ENCODE data around the gene CNTRL. TPM values are rescaled to one million over a fixed set of nuclear protein-coding genes. Genes with fewer than 3 reads are reported as not detected.
"Not testable (repeated sequence)": the region's sequence is repeated elsewhere in the genome, so short reads cannot be mapped to it uniquely, and the experiment has no call there.

CNTRL gene
- polyA plus RNA-seq, 4 donors: 1.9 to 14.4 (median 4.5) TPM

- 85 to 91% (median 90%) methylated on average over 5 of the region's 5 CpGs for WGBS, 3 donors
- no peak overlapping the region for H3K27ac ChIP-seq (ENCODE audit: low read depth in 1 of 3, low read length in 2 of 3)
- FAIRE-seq: no peak
Measured at GRCh38 chr9:121171236-121171635, 96.5 kb downstream of the CNTRL start.

GRCh38 chr9:121172726-121173487 is 98.2 kb downstream of the CNTRL start:
- DNase-seq: no peak
- peaks cover 7 to 38% (median 21%) of the 10 kb centered on the region in 3 donors for H3K36me3 ChIP-seq (ENCODE audit: control insufficient read depth in 3 of 3, insufficient read depth in 2 of 3, low read depth in 1 of 3, low read length in 3 of 3)
- FAIRE-seq: no peak
- 87 to 100% (median 90%) methylated on average over 1 of the region's 1 CpG for WGBS, 3 donors
- H3K9me3 ChIP-seq (ENCODE audit: control insufficient read depth in 2 of 2, insufficient read depth in 1 of 2, low read depth in 1 of 2, low read length in 1 of 2): no peaks in the 10 kb centered on the region
- peaks cover 0 to 2% (median 0%) of the 10 kb centered on the region in 3 donors for H3K4me1 ChIP-seq (ENCODE audit: control insufficient read depth in 3 of 3, insufficient read depth in 2 of 3, low read depth in 1 of 3, low read length in 2 of 3)
- no peak overlapping the region for H3K27ac ChIP-seq (ENCODE audit: low read depth in 1 of 3, low read length in 2 of 3)
- H3K27me3 ChIP-seq (ENCODE audit: control insufficient read depth in 3 of 3, insufficient read depth in 3 of 3, low read length in 3 of 3): no peaks in the 10 kb centered on the region
- H3K4me3 ChIP-seq (ENCODE audit: low read depth in 1 of 3, low read length in 3 of 3): no peak overlapping the region

More at GRCh38 chr9:121171236-121171635, 96.5 kb downstream of the CNTRL start:
- Histone ChIP-seq H3K27me3 (ENCODE audit: control insufficient read depth in 3 of 3, insufficient read depth in 3 of 3, low read length in 3 of 3) (no peaks in the 10 kb centered on the region), H3K4me1 (ENCODE audit: control insufficient read depth in 3 of 3, insufficient read depth in 2 of 3, low read depth in 1 of 3, low read length in 2 of 3) (no peaks in the 10 kb centered on the region), H3K4me3 (ENCODE audit: low read depth in 1 of 3, low read length in 3 of 3) (no peak overlapping the region), H3K36me3 (ENCODE audit: control insufficient read depth in 3 of 3, insufficient read depth in 2 of 3, low read depth in 1 of 3, low read length in 3 of 3) (peaks cover 13 to 43% (median 21%) of the 10 kb centered on the region in 3 donors), H3K9me3 (ENCODE audit: control insufficient read depth in 2 of 2, insufficient read depth in 1 of 2, low read depth in 1 of 2, low read length in 1 of 2) (no peaks in the 10 kb centered on the region)
- no peak for DNase-seq

GRCh38 chr9:121173501-121173900 is 98.7 kb downstream of the CNTRL start:
- H3K36me3 ChIP-seq (ENCODE audit: control insufficient read depth in 3 of 3, insufficient read depth in 2 of 3, low read depth in 1 of 3, low read length in 3 of 3): peaks cover 7 to 34% (median 18%) of the 10 kb centered on the region in 3 donors
- WGBS, 3 donors: 93 to 98% (median 96%) methylated on average over 7 of the region's 7 CpGs

GRCh38 chr9:121178676-121179372 is 104.1 kb downstream of the CNTRL start:
- H3K4me1 ChIP-seq (ENCODE audit: control insufficient read depth in 3 of 3, insufficient read depth in 2 of 3, low read depth in 1 of 3, low read length in 2 of 3): peaks cover 0 to 16% (median 0%) of the 10 kb centered on the region in 3 donors
- FAIRE-seq (no peak), DNase-seq (peak; percentile 36 to 78)
- H3K36me3 ChIP-seq (ENCODE audit: control insufficient read depth in 3 of 3, insufficient read depth in 2 of 3, low read depth in 1 of 3, low read length in 3 of 3): peaks cover 4 to 12% (median 7%) of the 10 kb centered on the region in 3 donors
- no peaks in the 10 kb centered on the region for H3K27me3 ChIP-seq (ENCODE audit: control insufficient read depth in 3 of 3, insufficient read depth in 3 of 3, low read length in 3 of 3)
- 30 to 67% (median 42%) methylated on average over 6 of the region's 6 CpGs for WGBS, 3 donors
- H3K9me3 ChIP-seq (ENCODE audit: control insufficient read depth in 2 of 2, insufficient read depth in 1 of 2, low read depth in 1 of 2, low read length in 1 of 2): no peaks in the 10 kb centered on the region
- H3K27ac ChIP-seq (ENCODE audit: low read depth in 1 of 3, low read length in 2 of 3): peak overlapping the region in 1 of 3 donors; percentile 75
- H3K4me3 ChIP-seq (ENCODE audit: low read depth in 1 of 3, low read length in 3 of 3): no peak overlapping the region

More at GRCh38 chr9:121173501-121173900, 98.7 kb downstream of the CNTRL start:
- peaks cover 0 to 6% (median 0%) of the 10 kb centered on the region in 3 donors for H3K4me1 ChIP-seq (ENCODE audit: control insufficient read depth in 3 of 3, insufficient read depth in 2 of 3, low read depth in 1 of 3, low read length in 2 of 3)
- H3K27me3 ChIP-seq (ENCODE audit: control insufficient read depth in 3 of 3, insufficient read depth in 3 of 3, low read length in 3 of 3): no peaks in the 10 kb centered on the region
- H3K27ac ChIP-seq (ENCODE audit: low read depth in 1 of 3, low read length in 2 of 3): no peak overlapping the region
- no peak overlapping the region for H3K4me3 ChIP-seq (ENCODE audit: low read depth in 1 of 3, low read length in 3 of 3)
- H3K9me3 ChIP-seq (ENCODE audit: control insufficient read depth in 2 of 2, insufficient read depth in 1 of 2, low read depth in 1 of 2, low read length in 1 of 2): no peaks in the 10 kb centered on the region
- no peak for FAIRE-seq
- no peak for DNase-seq

GRCh38 chr9:121179373-121179721 is 104.6 kb downstream of the CNTRL start:
- H3K27me3 ChIP-seq (ENCODE audit: control insufficient read depth in 3 of 3, insufficient read depth in 3 of 3, low read length in 3 of 3); DNase-seq; H3K4me3 ChIP-seq (ENCODE audit: low read depth in 1 of 3, low read length in 3 of 3); H3K9me3 ChIP-seq (ENCODE audit: control insufficient read depth in 2 of 2, insufficient read depth in 1 of 2, low read depth in 1 of 2, low read length in 1 of 2): not testable (repeated sequence)
- Histone ChIP-seq H3K27ac (ENCODE audit: low read depth in 1 of 3, low read length in 2 of 3) (peak overlapping the region in 1 of 3 donors; percentile 68), H3K36me3 (ENCODE audit: control insufficient read depth in 3 of 3, insufficient read depth in 2 of 3, low read depth in 1 of 3, low read length in 3 of 3) (peaks cover 4 to 12% (median 4%) of the 10 kb centered on the region in 3 donors), H3K4me1 (ENCODE audit: control insufficient read depth in 3 of 3, insufficient read depth in 2 of 3, low read depth in 1 of 3, low read length in 2 of 3) (peaks cover 0 to 18% (median 0%) of the 10 kb centered on the region in 3 donors)
- WGBS, 3 donors: 78 to 87% (median 79%) methylated on average over 1 of the region's 1 CpG
- peak; percentile 5 for FAIRE-seq

- DNase-seq (no peak), FAIRE-seq (no peak)
- H3K4me3 ChIP-seq (ENCODE audit: low read depth in 1 of 3, low read length in 3 of 3): no peak overlapping the region
- peaks cover 0 to 18% (median 0%) of the 10 kb centered on the region in 3 donors for H3K4me1 ChIP-seq (ENCODE audit: control insufficient read depth in 3 of 3, insufficient read depth in 2 of 3, low read depth in 1 of 3, low read length in 2 of 3)
- no peaks in the 10 kb centered on the region for H3K9me3 ChIP-seq (ENCODE audit: control insufficient read depth in 2 of 2, insufficient read depth in 1 of 2, low read depth in 1 of 2, low read length in 1 of 2)
- WGBS, 3 donors: 80 to 83% (median 80%) methylated on average over 3 of the region's 3 CpGs
- no peaks in the 10 kb centered on the region for H3K27me3 ChIP-seq (ENCODE audit: control insufficient read depth in 3 of 3, insufficient read depth in 3 of 3, low read length in 3 of 3)
- H3K36me3 ChIP-seq (ENCODE audit: control insufficient read depth in 3 of 3, insufficient read depth in 2 of 3, low read depth in 1 of 3, low read length in 3 of 3): peaks cover 2 to 10% (median 4%) of the 10 kb centered on the region in 3 donors
- no peak overlapping the region for H3K27ac ChIP-seq (ENCODE audit: low read depth in 1 of 3, low read length in 2 of 3)
Measured at GRCh38 chr9:121179930-121180681, 105.4 kb downstream of the CNTRL start.

GRCh38 chr9:121182101-121182836 is 107.5 kb downstream of the CNTRL start:
- WGBS, 3 donors: 79 to 91% (median 85%) methylated on average over 3 of the region's 3 CpGs
- Histone ChIP-seq H3K9me3 (ENCODE audit: control insufficient read depth in 2 of 2, insufficient read depth in 1 of 2, low read depth in 1 of 2, low read length in 1 of 2) (no peaks in the 10 kb centered on the region), H3K4me3 (ENCODE audit: low read depth in 1 of 3, low read length in 3 of 3) (no peak overlapping the region), H3K27ac (ENCODE audit: low read depth in 1 of 3, low read length in 2 of 3) (no peak overlapping the region), H3K4me1 (ENCODE audit: control insufficient read depth in 3 of 3, insufficient read depth in 2 of 3, low read depth in 1 of 3, low read length in 2 of 3) (peaks cover 0 to 15% (median 2%) of the 10 kb centered on the region in 3 donors), H3K27me3 (ENCODE audit: control insufficient read depth in 3 of 3, insufficient read depth in 3 of 3, low read length in 3 of 3) (no peaks in the 10 kb centered on the region), H3K36me3 (ENCODE audit: control insufficient read depth in 3 of 3, insufficient read depth in 2 of 3, low read depth in 1 of 3, low read length in 3 of 3) (peaks cover 2 to 4% (median 2%) of the 10 kb centered on the region in 3 donors)
- no peak for FAIRE-seq
- no peak for DNase-seq

All from small intestine (tissue), 7 donors.